ENCODE results near the gene PIP4K2A.
A peak's percentile ranks its signal among the peaks of the same experiment; 100 is the strongest.
"Not testable (repeated sequence)": the region's sequence is repeated elsewhere in the genome, so short reads cannot be mapped to it uniquely, and the experiment has no call there.

The PIP4K2A gene

DNA sequence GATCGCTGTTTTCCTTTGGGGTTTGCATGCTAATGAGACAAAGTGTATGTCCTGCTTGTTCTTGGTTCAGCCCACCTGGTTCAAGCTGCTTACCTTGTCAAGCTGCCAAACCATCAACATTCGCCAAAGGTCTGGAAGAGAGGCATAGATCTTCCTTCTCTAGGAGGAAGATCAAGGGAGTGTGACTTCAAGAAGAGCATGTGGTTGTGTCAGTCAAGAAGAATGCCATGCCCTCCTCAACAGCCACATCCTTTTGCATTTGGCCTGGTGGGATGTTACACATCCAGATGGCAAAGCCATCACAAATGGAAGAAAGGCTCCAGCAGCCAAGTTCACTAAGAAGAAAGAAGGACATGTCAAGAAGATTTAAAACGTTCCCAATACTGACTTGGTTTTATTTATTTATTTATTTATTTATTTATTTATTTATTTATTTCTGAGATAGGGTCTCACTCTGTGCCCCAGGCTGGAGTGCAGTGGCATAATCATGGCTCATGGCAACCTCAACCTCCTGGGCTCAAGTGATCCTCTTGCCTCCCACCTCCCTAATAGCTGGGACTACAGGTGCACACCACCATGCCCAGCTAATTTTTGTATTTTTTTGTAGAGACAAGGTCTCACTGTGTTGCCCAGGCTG is 5.1 kb upstream of the PIP4K2A start:
- DNase-seq (ENCODE audit: low read depth in 2 of 2) = no peak

DNA sequence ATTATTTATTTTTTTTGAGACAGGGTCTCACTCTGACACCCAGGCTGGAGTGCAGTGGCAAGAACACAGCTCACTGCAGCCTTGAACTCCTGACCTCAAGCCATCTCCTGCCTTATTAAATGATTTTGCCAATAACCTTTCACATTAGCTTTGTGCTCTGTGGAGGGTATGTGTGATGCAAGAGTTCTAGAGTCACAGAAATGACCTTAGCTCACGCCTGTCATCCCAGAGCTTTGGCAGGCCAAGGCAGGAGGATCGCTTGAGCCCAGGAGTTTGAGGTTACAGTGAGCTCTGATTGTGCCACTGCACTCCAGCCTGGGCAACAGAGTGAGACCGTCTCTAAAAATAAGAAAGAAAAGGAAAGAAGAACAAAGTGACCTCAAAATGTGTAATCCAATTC is 4.3 kb upstream of the PIP4K2A start:
- DNase-seq (ENCODE audit: low read depth in 2 of 2) = not testable (repeated sequence)

DNA sequence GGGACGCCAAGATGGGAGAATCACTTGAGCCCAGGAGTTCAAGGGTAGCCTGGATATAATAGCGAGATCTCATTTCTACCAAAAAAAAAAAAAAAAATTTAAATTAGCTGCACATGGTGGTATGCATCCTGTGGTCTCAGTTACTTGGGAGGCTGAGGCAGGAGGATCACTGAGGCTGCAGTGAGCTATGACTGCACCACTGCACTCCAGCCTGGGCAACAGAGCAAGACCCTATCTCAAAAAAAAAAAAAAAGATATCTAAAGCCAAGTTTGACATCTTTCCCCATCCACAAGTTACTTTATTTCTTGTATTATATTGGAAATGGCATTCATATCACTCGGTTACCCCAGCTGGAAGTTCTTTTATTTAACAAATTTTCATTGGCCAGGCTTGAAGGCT is 3.4 kb upstream of the PIP4K2A start:
- DNase-seq (ENCODE audit: low read depth in 2 of 2) = no peak

DNA sequence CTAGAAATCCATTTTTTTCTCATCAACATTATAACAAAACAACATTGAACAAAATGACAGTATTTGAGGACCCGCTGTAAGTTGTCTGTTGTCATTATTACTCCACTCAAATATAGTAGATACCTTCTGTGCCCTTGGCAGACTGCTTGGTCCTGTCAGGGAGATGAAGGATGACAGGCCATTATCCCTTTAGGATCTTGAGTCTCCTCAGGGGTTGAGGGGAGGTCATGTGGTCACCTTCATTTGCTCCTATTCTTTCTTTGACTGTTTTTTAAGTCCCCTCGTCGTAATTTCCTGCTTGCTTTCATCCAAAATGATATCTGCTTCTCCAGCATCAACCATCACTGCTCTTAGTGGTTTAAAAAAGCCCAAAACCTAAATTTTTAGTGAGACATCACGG is 2.6 kb upstream of the PIP4K2A start:
- DNase-seq (ENCODE audit: low read depth in 2 of 2) = no peak

DNA sequence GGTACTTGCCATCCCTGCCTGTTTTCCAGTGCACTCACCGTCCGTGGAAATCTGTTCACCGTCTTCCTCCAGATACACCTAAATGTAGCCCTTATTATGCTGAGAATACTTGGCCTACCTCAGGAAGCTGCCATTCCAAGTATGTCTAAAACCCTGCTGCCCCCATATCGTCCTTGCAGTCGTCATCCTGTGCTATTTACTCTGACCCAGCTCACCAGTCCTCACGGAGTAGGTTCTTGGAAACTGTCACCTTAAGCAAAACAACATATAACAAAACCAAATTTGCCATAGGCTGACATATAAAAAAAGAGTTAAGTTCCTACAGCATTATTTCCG is 880 bp upstream of the PIP4K2A start:
- no peak for DNase-seq (ENCODE audit: low read depth in 2 of 2)

DNA sequence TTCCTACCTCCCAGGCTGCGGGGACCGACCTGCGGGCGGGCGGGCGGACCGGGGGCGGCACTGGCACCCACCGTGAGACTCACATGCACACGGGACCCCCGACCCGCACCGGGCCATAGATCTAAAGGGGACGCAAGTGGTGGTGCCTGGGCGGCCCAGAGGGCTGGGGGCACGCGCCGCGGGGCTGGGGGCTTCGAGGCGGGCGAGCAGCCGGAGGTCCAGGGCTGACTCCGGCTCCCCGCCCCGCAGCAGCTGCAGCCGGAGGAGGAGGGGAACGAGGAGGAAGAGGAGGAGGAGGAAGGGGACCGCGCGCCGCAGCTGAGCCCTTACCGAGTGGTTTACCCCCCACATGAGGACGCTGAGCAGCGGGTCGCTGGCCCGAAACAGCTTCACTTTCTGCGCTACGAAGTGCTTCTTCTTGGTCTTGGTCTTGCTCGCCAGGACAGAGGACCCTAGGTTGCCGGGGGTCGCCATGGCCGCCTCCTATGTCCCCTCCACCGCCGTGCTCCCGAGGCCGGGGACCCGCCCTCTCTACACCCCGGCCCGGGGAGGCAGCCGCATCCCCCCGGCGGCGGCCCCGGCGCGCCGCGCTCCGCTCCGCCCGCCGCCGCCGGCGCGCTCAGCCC is 412 bp downstream of the PIP4K2A start:
- DNase-seq (ENCODE audit: low read depth in 2 of 2) = peak; percentile 10 to 21

DNA sequence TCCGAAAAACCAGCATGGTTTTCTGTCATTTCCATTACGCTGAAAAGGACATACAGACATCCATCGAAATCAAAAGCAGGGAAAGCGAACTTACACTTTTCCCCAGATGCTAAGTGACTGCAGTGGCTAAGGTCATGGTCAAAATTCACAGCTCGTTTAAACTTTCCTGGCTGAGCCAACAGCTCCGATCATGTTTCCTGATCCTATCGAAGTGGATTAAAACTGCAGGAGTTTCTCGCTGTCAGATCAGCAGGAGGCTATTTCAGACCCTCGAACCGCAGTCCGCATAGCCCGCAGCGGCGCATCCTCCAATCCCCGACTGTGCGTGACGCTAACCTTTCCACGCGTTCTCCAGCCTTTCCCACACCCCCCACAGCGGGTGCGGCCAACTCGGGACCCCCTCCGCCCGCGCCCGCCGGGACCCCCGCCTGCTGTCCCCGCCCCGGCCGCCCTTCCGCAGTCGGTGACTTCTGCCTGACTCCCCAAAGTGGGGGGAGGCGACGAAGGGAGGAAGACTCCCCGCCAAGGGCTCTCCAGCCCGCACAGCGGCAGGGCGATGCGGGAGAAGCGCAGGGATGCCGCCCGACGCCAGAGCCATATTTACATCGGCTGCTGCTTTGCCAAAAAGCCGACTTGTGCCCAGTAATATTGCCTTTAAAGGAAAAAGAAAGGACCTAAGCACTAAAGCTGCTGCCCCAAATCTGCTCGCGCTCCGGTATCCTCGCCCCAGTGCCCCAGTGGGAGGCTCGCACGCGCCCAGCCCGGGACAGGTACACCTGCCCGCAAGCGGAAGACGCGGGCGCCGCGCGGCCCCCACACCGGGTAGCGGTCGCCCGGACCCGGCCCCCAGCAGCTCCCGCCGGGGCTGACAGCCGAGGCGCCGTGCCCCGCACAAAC is 1.2 kb downstream of the PIP4K2A start:
- DNase-seq (ENCODE audit: low read depth in 2 of 2) = no peak

DNA sequence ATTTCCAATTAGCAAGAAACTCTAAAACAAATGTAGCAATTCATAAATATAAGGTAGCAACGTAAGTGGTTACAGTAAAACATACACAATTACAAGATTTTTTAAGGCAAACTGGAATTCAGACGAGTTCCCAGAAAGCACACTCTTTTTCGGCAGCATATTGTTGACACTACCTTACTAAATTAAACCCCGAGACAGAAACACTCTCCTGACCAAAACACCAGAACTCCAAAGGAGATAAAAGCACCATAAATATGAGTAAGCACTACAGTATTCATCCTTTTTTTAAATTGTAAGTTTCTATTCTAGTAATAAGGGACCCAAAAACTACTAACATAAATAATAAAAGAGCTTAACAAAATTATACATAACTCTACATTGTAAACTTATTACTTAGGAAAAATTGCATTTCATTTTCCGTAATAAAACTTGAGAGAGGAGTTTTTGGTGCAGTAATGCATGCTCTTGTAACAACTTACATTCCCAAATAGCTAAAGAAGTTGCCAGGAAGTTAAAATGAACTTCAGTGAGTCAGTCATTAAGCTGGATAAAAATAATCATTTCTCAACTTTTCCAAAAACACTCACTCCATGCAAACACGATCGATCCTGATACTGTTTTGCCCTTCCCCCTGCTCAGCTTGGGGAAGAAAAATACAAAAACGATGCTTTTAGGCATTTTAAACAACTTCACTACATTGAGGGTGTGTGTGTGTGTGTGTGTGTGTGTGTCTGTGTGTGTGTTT is 2.0 kb downstream of the PIP4K2A start:
- no peak for DNase-seq (ENCODE audit: low read depth in 2 of 2)

DNA sequence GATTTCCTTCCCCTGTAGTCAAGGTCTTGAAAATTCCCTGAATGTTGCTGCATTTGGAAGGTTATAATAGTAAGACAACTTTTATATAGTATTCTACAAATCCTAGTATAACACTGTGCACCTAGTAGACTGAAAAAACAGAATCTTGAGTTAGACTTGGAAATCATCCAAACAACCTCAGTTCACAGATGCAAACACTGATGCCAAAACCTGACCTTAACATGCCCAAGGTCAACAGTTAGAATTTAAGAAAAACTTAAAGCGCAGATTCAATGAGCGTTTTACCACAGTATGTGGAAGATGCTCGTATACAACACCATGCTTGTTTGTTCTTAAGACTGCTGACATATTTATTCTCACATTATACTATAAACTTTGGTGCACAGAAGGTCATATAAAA is 3.0 kb downstream of the PIP4K2A start:
- DNase-seq (ENCODE audit: low read depth in 2 of 2) = no peak

DNA sequence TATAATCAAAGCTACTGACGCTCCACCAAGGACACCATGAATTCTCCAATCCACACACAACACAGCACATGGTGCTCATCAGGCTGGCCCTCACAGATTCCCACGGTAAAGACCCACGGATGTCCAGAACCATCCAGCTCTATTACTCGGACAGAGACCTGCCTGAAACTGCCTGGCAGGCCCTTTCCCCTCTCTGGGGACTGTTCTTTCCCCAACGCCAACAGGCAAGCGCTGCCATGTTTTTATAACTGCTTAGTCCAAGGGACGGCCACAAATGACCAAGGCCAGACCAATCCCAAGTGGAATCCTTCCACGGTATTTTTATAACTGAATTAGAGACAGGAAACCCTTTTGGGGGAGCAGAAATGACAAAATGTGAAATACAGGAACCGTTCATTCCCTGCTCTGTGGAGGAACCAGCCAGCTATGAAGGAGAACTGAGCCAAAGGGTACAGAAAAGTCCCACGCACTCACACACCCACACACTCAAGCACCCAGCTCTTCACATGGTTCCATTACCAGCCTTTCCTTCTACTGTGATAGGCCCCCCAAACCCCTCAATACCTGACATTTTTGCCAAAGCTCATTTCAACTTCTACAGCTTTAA is 4.1 kb downstream of the PIP4K2A start:
- DNase-seq (ENCODE audit: low read depth in 2 of 2) = no peak

DNA sequence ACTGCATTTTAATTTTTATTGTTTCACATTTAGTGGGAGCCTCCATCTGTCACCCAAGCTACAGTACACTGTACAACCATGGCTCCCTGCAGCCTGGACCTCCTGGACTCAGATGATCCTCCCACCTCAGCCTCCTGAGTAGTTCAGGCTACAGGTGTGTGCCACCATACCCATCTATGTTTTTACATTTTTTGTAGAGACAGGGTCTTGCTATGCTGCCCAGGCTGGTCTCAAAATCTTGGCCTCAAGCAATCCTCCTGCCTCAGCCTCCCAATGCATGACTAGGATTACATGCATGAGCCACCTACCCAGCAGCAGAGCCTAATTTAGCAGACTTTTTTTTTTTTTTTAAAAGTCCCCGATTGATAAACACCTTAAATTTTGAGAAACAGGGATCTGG is 5.6 kb downstream of the PIP4K2A start:
- no peak for DNase-seq (ENCODE audit: low read depth in 2 of 2)

DNA sequence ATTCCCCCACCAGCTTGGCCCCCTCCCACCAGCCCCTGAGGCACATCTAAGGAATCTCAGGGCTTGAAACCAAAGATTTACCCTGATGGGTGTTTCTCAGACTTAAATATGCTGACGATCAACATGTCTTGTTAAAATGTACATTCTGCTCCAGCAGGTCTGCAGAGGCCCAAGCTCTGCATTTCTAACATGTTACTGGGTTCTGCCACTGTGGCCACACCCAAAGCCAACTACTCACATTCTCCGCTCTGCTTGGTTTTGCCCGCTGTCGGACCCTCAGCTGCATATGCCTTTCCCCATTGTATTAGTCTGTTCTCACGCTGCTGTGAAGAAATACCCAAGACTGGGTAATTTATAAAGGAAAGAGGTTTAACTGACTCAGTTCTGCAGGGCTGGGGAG is 8.9 kb downstream of the PIP4K2A start:
- DNase-seq (ENCODE audit: low read depth in 2 of 2) = no peak

DNA sequence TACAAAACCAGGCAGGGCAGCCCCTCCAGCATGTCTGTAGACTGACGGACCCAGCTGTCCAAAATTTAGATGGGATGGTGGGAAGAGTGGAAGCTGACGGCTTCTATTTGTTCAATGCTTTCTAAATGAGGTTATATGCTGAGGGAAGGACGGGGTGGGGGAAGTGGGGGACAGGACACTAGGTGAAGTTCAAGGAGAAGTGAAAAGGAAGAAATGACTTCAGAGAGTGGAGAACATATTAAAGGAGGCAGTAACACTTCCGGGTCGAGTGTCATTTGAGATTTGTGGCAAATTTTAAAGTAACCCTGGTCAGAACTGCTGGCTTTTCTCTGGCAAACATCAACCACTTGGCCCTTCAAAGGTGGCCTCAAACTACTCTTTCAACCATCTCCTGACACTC is 9.4 kb downstream of the PIP4K2A start:
- no peak for DNase-seq (ENCODE audit: low read depth in 2 of 2)

DNA sequence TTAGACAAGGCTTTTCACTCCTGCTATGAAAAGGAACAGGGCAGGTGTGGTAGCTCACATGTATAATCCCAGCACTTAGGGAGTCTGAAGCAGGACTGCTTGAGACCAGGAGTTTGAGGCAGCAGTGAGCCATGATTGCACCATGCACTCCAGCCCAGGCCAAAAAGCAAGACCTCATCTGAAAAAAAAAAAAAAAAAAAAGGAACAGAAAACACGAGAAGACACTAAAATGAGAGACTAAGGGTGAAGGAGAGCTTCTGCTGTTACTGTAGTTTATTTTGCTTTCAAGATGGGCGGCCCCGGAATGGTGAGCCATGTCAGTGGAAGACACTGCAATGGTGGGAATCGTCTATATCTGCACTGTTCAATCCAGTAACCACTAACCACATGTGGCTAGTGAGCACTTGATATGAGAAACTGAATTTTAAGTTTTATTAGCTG is 9.9 kb downstream of the PIP4K2A start:
- no peak for DNase-seq (ENCODE audit: low read depth in 2 of 2)

DNA sequence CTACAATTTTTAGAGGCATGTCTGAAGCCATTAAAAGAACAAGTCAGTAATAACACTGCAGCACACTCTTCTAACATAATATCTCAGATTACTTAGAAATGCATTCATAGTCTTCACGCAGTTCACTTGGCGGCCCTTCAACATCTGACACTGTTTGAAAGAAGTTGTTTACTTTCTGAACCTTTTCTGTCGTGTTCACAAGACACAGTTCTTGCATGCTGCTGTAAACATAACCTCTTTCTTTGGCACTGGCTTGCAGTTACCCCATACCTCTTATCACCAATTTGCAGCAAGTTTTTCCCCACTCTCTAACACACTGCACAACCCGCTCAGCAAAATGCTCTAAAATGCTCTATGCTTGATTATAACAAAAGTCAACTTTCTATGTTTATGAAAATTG is 12.0 kb downstream of the PIP4K2A start:
- no peak for DNase-seq (ENCODE audit: low read depth in 2 of 2)

DNA sequence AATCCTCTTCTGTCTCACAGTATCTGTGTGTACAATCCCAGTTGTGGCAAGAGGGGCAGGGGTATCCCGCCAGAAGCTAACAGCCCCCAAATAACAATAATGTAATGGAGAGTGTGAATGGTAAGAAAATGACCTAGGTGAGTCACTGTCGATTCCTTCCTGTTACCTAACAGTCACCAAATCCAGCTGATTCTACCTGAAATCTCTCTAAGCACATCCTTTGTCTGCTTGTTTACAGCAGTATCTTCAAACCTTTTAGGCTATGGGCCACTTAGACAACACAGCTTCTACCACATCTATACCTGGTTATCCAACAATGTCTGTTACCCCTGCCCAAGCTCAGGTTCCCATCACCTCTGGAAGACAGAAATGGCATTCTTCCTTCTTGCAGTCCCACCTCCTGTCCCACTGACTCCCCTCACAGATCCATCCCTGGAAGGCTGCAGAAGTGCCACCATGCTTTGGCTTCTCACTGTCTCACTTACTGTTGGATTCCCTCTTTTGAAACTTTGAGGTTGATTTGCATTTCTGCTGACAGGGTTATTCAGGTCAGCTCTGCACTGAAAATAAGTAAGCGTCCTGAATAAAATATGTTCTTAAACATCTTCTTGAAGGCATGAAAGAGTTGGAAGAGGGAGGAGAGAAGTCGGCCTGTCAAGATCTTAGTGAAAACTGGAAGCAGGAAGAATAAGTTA is 13.1 kb downstream of the PIP4K2A start:
- no peak for DNase-seq (ENCODE audit: low read depth in 2 of 2)

DNA sequence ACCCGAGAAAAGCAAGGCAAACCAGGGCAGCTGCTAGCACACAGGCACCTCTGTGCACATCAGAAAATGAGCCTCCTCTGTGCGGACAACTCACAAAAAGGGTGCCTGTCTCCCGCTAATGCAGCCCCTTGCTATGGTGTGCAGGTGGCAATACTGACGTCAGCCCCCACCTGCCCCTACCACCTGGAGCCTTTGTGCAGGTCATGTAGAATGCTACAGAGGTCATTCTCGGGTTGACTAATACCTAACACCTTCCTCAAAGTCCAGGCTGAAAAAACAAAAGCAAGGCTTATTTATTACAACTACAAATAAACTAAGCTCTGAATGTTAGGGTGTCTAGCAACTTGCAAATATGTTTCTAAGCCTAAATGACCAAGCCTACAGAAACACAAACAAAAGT is 13.9 kb downstream of the PIP4K2A start:
- DNase-seq (ENCODE audit: low read depth in 2 of 2) = no peak

DNA sequence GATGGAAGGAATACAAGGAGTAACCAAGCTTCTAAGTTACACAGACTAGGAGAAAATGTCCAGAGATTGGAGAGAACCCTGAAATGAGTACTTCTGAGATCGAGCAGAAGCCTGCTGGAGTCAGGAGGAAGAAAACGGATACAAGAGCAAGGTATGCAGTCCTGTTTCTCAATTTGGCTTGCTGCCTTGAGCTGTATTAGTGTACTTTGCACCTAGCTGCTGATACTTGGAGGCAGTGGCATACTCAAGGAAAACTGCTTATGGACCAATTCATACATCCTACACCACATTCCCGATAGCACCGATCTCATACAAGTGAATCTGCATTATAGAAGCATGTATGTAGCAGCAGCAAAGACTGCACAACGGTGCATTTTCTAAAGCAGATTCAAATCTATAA is 14.4 kb downstream of the PIP4K2A start:
- DNase-seq (ENCODE audit: low read depth in 2 of 2) = no peak

DNA sequence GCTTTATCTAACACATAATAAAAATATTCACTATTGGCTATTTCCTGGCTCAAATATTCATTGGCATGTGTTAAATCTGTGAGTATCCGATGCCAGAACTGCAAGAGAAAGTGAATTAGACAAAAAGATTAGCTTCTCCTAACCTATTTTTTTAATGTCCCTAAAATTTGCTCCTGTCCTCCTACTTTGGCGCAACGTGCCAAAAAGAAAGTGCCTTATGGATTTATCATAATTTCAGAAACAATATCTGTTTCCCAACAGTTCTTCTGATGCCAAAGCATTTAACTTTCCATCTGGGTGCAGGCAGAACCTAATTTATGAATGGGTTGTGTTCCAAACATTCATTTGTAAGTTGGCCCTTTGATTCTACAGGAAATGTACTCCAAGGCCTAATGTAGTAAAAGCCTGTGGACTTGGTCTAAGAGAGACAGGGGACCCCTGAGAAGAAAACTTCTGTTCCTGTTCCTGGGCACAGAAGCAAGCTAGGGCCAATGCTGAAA is 15.4 kb downstream of the PIP4K2A start:
- no peak for DNase-seq (ENCODE audit: low read depth in 2 of 2)

DNA sequence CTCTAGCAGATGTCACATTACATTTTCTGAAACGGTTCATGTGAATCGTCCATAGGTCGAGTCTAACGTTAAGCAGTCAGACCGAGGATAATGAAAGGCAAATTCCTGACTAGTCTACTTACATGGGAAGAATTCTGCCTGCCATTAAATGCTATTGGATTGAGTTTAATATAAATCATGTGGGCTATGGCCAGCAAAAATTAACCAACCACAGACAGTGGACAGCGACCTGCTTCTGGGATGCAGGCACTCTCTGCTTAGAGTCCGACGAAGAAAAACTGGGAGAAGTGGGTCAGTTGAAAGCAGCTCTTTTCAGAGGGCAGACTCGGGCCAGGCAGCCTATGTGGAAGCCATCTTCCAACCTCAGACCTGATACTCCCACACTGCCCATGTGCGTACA is 16.6 kb downstream of the PIP4K2A start:
- no peak for DNase-seq (ENCODE audit: low read depth in 2 of 2)

DNA sequence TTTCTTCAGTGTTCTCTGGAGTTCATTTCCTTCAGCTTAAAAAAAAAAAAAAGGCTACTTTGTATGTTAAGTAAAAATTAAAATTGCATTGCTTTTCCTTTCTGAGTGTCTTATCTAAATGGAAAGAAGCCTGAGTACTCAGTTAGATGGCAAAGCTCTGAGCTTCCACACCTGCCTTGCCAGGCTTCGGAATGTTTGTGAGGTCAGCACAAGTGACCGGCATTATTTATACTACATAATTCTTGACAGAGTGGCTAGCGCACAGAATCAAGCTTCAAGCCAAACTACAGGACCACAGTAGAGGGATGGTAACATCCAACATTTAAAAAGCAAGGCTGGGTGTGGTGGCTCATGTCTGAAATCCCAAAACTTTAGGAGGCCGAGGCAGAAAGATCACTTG is 17.3 kb downstream of the PIP4K2A start:
- DNase-seq (ENCODE audit: low read depth in 2 of 2) = no peak
